ENCODE data around the gene TRIM2. TPM values are rescaled to one million over a fixed set of nuclear protein-coding genes. Genes with fewer than 3 reads are reported as not detected.

Gene TRIM2
- total and polyA plus RNA-seq, 7 donors: 1.3 to 7.1 (median 3.9) TPM

DNA sequence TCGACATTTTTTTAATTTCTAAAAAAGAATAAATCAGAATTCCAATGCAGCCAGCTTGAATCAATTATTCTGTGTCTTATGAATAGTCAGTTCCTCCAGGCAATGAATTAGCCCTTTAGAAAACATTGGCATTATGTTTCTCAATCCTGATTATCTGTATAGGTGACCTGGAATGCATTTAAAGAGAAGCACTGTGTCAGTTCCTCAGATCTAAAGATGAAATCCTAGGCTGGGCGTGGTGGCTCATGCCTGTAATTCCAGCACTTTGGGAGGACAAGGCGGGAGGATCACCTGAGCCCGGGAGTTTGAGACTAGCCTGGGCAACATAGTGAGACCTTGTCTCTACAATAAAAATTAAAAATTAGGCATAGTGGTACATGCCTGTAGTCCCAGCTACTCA lies 183.7 kb downstream of the TRIM2 start:
- H3K4me3 ChIP-seq: no peak overlapping the region
- H3K9me3 ChIP-seq: no peaks in the 10 kb centered on the region
- no peak overlapping the region for H3K27ac ChIP-seq
- DNase-seq (no peak), ATAC-seq (no peak)
- TF ChIP-seq, protein P1, sequence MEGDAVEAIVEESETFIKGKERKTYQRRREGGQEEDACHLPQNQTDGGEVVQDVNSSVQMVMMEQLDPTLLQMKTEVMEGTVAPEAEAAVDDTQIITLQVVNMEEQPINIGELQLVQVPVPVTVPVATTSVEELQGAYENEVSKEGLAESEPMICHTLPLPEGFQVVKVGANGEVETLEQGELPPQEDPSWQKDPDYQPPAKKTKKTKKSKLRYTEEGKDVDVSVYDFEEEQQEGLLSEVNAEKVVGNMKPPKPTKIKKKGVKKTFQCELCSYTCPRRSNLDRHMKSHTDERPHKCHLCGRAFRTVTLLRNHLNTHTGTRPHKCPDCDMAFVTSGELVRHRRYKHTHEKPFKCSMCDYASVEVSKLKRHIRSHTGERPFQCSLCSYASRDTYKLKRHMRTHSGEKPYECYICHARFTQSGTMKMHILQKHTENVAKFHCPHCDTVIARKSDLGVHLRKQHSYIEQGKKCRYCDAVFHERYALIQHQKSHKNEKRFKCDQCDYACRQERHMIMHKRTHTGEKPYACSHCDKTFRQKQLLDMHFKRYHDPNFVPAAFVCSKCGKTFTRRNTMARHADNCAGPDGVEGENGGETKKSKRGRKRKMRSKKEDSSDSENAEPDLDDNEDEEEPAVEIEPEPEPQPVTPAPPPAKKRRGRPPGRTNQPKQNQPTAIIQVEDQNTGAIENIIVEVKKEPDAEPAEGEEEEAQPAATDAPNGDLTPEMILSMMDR (IDR thresholded peaks at IDR 0.05): no peak
- H3K36me3 ChIP-seq (ENCODE audit: insufficient read depth in 1 of 2, low read depth in 1 of 2): no peaks in the 10 kb centered on the region
- WGBS, 3 donors: 93 to 95% (median 94%) methylated on average over 4 of the region's 4 CpGs
- no peaks in the 10 kb centered on the region for H3K27me3 ChIP-seq (ENCODE audit: insufficient read depth in 3 of 3, low read length in 2 of 3)
- H3K4me1 ChIP-seq: no peaks in the 10 kb centered on the region
- intact Hi-C loops (cut with DNase I): no loop called here

Other genes with a start within 250 kb of the TRIM2 start
- 1 to 10 TPM in 1 of 4 donors, not detected in 3; 1.4 TPM for gene MND1, start 140.2 kb downstream of the TRIM2 start, total RNA-seq
- gene MND1, start 140.2 kb downstream of the TRIM2 start, polyA plus RNA-seq: under 1 TPM; 0.12 to 0.48 (median 0.32) TPM